Psoas muscle (tissue), 8 donors: ENCODE measurements around the gene C1orf167. TPM values are rescaled to one million over a fixed set of nuclear protein-coding genes. Genes with fewer than 3 reads are reported as not detected.

Source experiments
- ATAC-seq, 4 donors: fragments of 200-7000 bp; cut with Tn5 transposase; one replicate each; pipeline ENCODE4 v1.9.1; 2020; ENCODE audit warnings: moderate library complexity in 3 of 4, mild to moderate bottlenecking in 2 of 4
- DNase-seq, 2 donors: peaks; one replicate each; pipeline ENCODE4 v3.0.0-alpha.2; 2020
- H3K27ac ChIP-seq: fragments of 200-600 bp; one replicate; pipeline ENCODE4 v1.8.0; 2022
- H3K27me3 ChIP-seq, 3 donors: fragments of 200-600 bp in 1 of 3; one replicate each; pipeline versions ENCODE4 v1.6.1 to v1.8.0; 2013 to 2022; ENCODE audit warnings: low read length in 2 of 3, mild to moderate bottlenecking in 2 of 3, moderate library complexity in 1 of 3; ENCODE audit not compliant: insufficient read depth in 3 of 3
- H3K36me3 ChIP-seq, 2 donors: fragments of 200-600 bp in 1 of 2; one replicate each; pipeline versions ENCODE4 v1.6.1 to v1.8.0; 2013 to 2022; ENCODE audit warnings: low read depth in 1 of 2, mild to moderate bottlenecking in 1 of 2, moderate library complexity in 1 of 2; ENCODE audit not compliant: insufficient read depth in 1 of 2
- H3K4me1 ChIP-seq: fragments of 200-600 bp; one replicate; pipeline ENCODE4 v1.8.0; 2022
- H3K4me3 ChIP-seq: fragments of 200-600 bp; one replicate; pipeline ENCODE4 v1.8.0; 2022; ENCODE audit warnings: mild to moderate bottlenecking
- H3K9me3 ChIP-seq: fragments of 200-600 bp; one replicate; pipeline ENCODE4 v1.8.0; 2022
- WGBS, 3 donors: extraction: QIAGEN DNeasy Blood & Tissue Kit; methylation state at CpG; one replicate each; pipeline versions ENCODE4 v1.1.6 to v1.1.7; 2013; 5-methylcytosine and 5-hydroxymethylcytosine counted together
- intact Hi-C, 2 donors: fragments of 100-400 bp; cut with DNase I; formaldehyde crosslinking; loops; one replicate each; pipeline versions ENCODE4 v1.11.0 to v1.14.2; 2022
- polyA plus RNA-seq, 3 donors: library from polyadenylated mRNA; stranded (reverse); fragments of 200-250 nt; gene quantifications; one replicate each; pipeline ENCODE4 v1.2.3, GENCODE V29; 2013
- total RNA-seq, 4 donors: library from RNA; stranded (reverse); fragmentation: NEBNext Ultra II Directional in 2 of 4; extraction: Animal tissue kit (Norgen Biotek cat#: 25700) in 2 of 4; gene quantifications; one replicate each; pipeline versions ENCODE4 v1.2.1 to v1.2.4, GENCODE V29; 2021 to 2023
- TF ChIP-seq, protein P1 (sequence below): fragments of 200-600 bp; IDR thresholded peaks from one replicate; pipeline ENCODE4 v1.8.0; 2022; ENCODE audit warnings: antibody characterized with exemption
- donor health status: healthy with polysubstance abuse.
- donor health status: DM: no; HTN: no; CAD: no; lungs with moderate emphysema.
- donor health status: Bipolar disorder and iron deficiency.
- donor health status: healthy.
- donor health status: DM: yes; HTN: yes; CAD: no.
- donor health status: DM: no; HTN: no; CAD: no.
- donor health status: DM: no; HTN: no; CAD: no.
- donor health status: DM: yes; HTN: yes; CAD: no.

The C1orf167 gene
- total and polyA plus RNA-seq, 7 donors: 1.8 to 5.3 (median 2.5) TPM

DNA sequence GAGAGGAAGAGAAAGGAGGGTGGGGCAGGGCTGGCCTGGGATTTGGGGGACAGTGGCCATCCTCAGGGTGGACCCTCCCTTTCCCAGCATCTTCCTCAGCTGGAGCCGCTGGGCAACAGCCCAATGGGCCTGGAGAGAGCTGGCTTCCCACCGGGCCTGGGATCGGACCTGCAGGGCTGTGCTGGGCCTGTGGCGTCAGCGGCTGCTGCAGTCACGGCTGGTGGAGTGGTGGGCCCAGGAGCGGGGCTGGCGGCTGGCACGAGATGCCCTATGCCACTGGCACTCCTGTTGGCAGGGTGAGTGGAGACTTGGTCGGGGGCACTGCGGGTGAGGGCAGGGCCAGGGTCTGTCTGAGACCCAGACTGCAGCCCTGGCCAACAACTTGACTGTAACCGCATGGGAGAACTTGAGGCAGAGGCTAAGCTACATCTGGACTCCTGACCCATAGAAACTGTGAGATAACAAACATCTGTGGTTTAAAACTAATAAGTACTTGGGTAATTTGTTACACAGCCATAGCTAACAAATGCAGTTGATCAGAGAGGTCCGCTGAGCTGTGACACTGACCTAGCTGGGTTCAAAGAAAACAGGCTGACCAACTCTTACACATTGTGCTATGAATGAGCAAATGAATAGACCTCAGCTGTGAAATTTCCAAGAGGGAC, 17.9 kb downstream of the C1orf167 start:
- H3K27me3 ChIP-seq: no peaks in the 10 kb centered on the region
- no peaks in the 10 kb centered on the region for H3K36me3 ChIP-seq
- H3K9me3 ChIP-seq: no peaks in the 10 kb centered on the region
- ATAC-seq (no peak), DNase-seq (no peak)
- WGBS, 3 donors: 70 to 84% (median 80%) methylated on average over 13 of the region's 13 CpGs
- H3K27ac ChIP-seq: no peak overlapping the region
- TF ChIP-seq, protein P1, sequence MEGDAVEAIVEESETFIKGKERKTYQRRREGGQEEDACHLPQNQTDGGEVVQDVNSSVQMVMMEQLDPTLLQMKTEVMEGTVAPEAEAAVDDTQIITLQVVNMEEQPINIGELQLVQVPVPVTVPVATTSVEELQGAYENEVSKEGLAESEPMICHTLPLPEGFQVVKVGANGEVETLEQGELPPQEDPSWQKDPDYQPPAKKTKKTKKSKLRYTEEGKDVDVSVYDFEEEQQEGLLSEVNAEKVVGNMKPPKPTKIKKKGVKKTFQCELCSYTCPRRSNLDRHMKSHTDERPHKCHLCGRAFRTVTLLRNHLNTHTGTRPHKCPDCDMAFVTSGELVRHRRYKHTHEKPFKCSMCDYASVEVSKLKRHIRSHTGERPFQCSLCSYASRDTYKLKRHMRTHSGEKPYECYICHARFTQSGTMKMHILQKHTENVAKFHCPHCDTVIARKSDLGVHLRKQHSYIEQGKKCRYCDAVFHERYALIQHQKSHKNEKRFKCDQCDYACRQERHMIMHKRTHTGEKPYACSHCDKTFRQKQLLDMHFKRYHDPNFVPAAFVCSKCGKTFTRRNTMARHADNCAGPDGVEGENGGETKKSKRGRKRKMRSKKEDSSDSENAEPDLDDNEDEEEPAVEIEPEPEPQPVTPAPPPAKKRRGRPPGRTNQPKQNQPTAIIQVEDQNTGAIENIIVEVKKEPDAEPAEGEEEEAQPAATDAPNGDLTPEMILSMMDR: no peak
- peaks cover 3% of the 10 kb centered on the region for H3K4me1 ChIP-seq
- intact Hi-C loops: no loop called here
- H3K4me3 ChIP-seq: no peak overlapping the region

DNA sequence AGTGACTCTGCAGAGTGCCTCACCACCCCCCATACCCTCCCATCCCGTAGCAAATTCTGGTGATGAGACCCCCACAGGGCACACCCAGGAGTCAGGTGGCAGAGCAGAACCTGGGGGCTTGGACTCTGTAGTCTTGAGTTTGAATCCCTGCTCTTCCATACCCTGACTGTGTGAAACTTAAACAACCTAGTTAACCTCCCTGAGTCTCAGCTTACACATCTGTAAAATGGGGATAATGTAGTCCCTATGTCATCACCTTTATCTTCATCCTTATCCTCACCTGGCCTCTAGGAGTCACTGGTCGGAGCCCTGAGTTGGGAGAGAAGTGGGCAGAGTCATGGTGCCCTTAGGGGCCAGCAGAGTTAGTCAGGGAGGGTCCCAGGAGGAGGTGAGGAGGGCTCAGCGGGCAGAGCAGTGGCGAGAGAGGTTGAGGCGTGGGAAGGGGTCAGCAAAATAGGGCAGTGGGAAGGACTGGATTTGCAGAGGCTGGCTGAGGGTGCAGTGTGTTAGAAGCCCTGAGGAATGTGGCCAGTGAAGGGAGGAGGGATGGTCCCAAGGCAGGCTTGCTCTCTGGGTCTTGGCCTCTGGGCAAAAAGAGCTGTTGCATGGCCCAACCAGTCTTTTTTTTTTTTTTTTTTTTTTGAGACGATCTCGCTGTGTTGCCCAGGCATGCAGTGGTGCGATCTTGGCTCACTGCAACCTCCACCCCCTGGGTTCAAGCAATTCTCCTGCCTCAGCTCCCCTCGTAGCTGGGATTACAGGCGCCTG, 18.6 kb downstream of the C1orf167 start:
- Histone ChIP-seq H3K4me1 (peaks cover 11% of the 10 kb centered on the region), H3K4me3 (no peak overlapping the region), H3K9me3 (no peaks in the 10 kb centered on the region), H3K27ac (no peak overlapping the region), H3K27me3 (no peaks in the 10 kb centered on the region), H3K36me3 (no peaks in the 10 kb centered on the region)
- 75 to 81% (median 79%) methylated on average over 8 to 10 of the region's 10 CpGs for WGBS, 3 donors
- no peak for DNase-seq
- intact Hi-C loops: no loop called here
- TF ChIP-seq, protein P1: no peak
- no peak for ATAC-seq

DNA sequence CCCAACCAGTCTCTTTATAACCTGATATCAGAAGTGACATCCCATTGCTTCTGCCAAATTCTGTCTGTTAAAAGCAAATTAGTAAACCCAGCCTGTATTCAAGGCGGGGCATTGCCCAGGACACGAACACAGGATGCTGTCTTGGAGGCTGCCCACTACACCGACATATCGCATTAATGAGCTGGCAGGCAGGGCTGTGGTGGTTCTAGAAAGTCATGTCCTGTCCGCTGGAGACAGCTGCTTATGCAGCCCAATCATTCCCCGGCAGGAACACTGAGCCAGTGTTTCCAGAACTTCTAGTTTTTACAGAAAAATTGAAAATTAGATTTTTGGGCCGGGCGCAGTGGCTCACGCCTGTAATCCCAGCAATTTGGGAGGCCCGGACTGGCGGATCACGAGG, 19.3 kb downstream of the C1orf167 start:
- Histone ChIP-seq H3K27ac (no peak overlapping the region), H3K4me1 (peaks cover 13% of the 10 kb centered on the region), H3K27me3 (no peaks in the 10 kb centered on the region), H3K9me3 (no peaks in the 10 kb centered on the region), H3K4me3 (no peak overlapping the region), H3K36me3 (no peaks in the 10 kb centered on the region)
- intact Hi-C loops: no loop called here
- ATAC-seq (peak; percentile 36 to 66 (median 58)), DNase-seq (no peak)
- 36 to 58% (median 43%) methylated on average over 12 of the region's 12 CpGs for WGBS, 3 donors
- TF ChIP-seq, protein P1: no peak

DNA sequence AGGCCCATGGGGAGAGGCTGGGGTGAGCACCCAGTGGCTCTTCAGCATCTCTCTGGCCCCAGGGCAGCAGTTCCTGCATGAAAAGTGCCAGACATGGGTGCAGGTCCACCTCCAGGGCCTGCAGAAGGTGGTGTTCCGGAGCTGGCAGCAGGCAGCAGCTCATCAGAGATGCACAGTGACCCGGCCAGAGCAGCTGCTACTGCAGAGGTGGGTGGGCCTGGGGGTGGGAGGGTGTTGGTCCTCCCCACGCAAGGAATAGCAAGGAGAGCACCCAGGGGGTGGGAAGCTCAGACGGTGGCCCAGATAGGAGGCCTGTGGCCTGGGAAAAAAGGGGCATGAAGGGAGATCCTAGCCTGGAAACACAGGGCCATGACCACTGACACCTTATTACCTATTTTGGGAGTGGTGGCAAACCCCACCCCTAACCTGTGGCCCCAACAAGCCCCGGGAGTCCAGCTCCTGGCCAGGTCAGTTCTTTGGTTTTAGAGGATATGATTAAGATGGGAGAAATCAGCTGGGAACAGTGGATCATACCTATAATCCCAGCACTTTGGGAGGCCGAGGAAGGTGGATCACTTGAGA, 20.2 kb downstream of the C1orf167 start:
- H3K27ac ChIP-seq: no peak overlapping the region
- TF ChIP-seq, protein P1: no peak
- no peaks in the 10 kb centered on the region for H3K36me3 ChIP-seq
- ATAC-seq (no peak), DNase-seq (no peak)
- H3K9me3 ChIP-seq: no peaks in the 10 kb centered on the region
- no peaks in the 10 kb centered on the region for H3K27me3 ChIP-seq
- peaks cover 21% of the 10 kb centered on the region for H3K4me1 ChIP-seq
- intact Hi-C loops: no loop called here
- WGBS, 3 donors: 82 to 89% (median 86%) methylated on average over 6 of the region's 6 CpGs
- no peak overlapping the region for H3K4me3 ChIP-seq
